PC-3 (cell line): ENCODE data around the gene SDS. TPM values are rescaled to one million over a fixed set of nuclear protein-coding genes. Genes with fewer than 3 reads are reported as not detected.

ENCODE experiments used
- ATAC-seq: fragments of 200-7000 bp; cut with Tn5 transposase; 2 replicates; pipeline ENCODE4 v1.9.1; 2020; ENCODE audit warnings: mild to moderate bottlenecking, moderate library complexity
- BruUV-seq: library from RNA; stranded (reverse); fragments of 400-500 nt; replicated peaks from 2 replicates; lab custom pipeline; 2021; lab: Mats Ljungman, UMichigan
- CTCF ChIA-PET: fragments of 300-600 bp; sonication (Branson Sonifier 250); formaldehyde crosslinking; loops from one replicate; lab custom pipeline; 2022; ENCODE audit warnings: antibody characterized with exemption; lab: Charles Lee
- POLR2A ChIA-PET: fragments of 300-600 bp; sonication (Branson Sonifier 250); formaldehyde crosslinking; loops from one replicate; lab custom pipeline; 2022; ENCODE audit warnings: antibody characterized with exemption; ENCODE audit not compliant: unreplicated experiment; lab: Charles Lee
- DNase-seq: peaks from one replicate; pipeline ENCODE4 v3.0.0-alpha.2; 2015
- H2AFZ ChIP-seq: fragments of 300-600 bp; sonication (generic); 2 replicates; pipeline ENCODE4 v1.6.0; 2016; ENCODE audit warnings: antibody characterized with exemption, low read length
- H3F3A ChIP-seq: fragments of 300-600 bp; sonication (generic); one replicate; pipeline ENCODE4 v1.6.0; 2017; ENCODE audit warnings: antibody characterized with exemption, low read length, control low read depth, mild to moderate bottlenecking; ENCODE audit not compliant: unreplicated experiment
- H3K27ac ChIP-seq: fragments of 300-600 bp; sonication (generic); 2 replicates; pipeline ENCODE4 v1.5.1; 2016; ENCODE audit warnings: mild to moderate bottlenecking, low read length
- H3K27me3 ChIP-seq: fragments of 300-600 bp; sonication (generic); 2 replicates; pipeline ENCODE4 v1.6.1; 2016; ENCODE audit warnings: low read length, mixed read lengths
- H3K36me3 ChIP-seq: fragments of 300-600 bp; sonication (generic); 2 replicates; pipeline ENCODE4 v1.6.1; 2016; ENCODE audit warnings: low read depth, mixed run types, low read length, mixed read lengths
- H3K4me1 ChIP-seq: fragments of 300-600 bp; sonication (generic); 2 replicates; pipeline ENCODE4 v1.5.1; 2016; ENCODE audit warnings: low read length; ENCODE audit not compliant: insufficient read depth
- H3K4me2 ChIP-seq: fragments of 300-600 bp; sonication (generic); 2 replicates; pipeline ENCODE4 v1.6.0; 2016; ENCODE audit warnings: low read length
- H3K4me3 ChIP-seq: fragments of 300-600 bp; sonication (generic); 2 replicates; pipeline ENCODE4 v1.5.1; 2016; ENCODE audit warnings: mild to moderate bottlenecking, low read length, mixed read lengths
- H3K79me2 ChIP-seq: fragments of 300-600 bp; sonication (generic); 2 replicates; pipeline ENCODE4 v1.6.1; 2017; ENCODE audit warnings: low read length, mixed read lengths
- H3K9ac ChIP-seq: fragments of 300-600 bp; sonication (generic); 2 replicates; pipeline ENCODE4 v1.6.0; 2016; ENCODE audit warnings: mild to moderate bottlenecking, low read length
- H3K9me2 ChIP-seq: fragments of 300-600 bp; sonication (generic); replicated peaks from 2 replicates; pipeline ENCODE4 v1.6.1; 2016; ENCODE audit warnings: mixed run types, low read length, mixed read lengths
- H3K9me3 ChIP-seq: fragments of 300-600 bp; sonication (generic); 2 replicates; pipeline ENCODE4 v1.6.1; 2016; ENCODE audit warnings: low read length, mixed read lengths
- H4K20me1 ChIP-seq: fragments of 300-600 bp; sonication (generic); 2 replicates; pipeline ENCODE4 v1.6.1; 2016; ENCODE audit warnings: low read length, mixed read lengths
- CTCF ChIP-seq: fragments of 300-600 bp; sonication (generic); conservative IDR thresholded peaks from 2 replicates; pipeline ENCODE4 v1.5.1; 2017; ENCODE audit warnings: antibody characterized with exemption, low read depth, mild to moderate bottlenecking, low read length
- EZH2 ChIP-seq: fragments of 300-600 bp; sonication (generic); IDR thresholded peaks from one replicate; pipeline ENCODE4 v1.6.1; 2017; ENCODE audit warnings: antibody characterized with exemption, mild to moderate bottlenecking, low read length; ENCODE audit not compliant: unreplicated experiment
- EZH2phosphoT487 ChIP-seq: fragments of 300-600 bp; sonication (generic); IDR thresholded peaks from 2 replicates; pipeline ENCODE4 v1.6.1; 2018; ENCODE audit warnings: mild to moderate bottlenecking, antibody characterized with exemption, low read length, borderline replicate concordance
- intact Hi-C: fragments of 100-400 bp; cut with micrococcal nuclease; formaldehyde crosslinking; loops from 2 replicates; pipeline ENCODE4 v1.9.0; 2023
- total RNA-seq: library from RNA; depleted of rRNA; stranded (reverse); fragments of >200 nt; gene quantifications from 2 replicates; pipeline ENCODE4 v1.2.3, GENCODE V29; 2014

SDS gene
- total RNA-seq, 1 experiment from 2014 or later = not detected

GRCh38 chr12:113397497-113398197, 6.0 kb downstream of the SDS start:
- H3K79me2 ChIP-seq = no peaks in the 10 kb centered on the region
- CTCF ChIA-PET = no interaction called here
- H3K9ac ChIP-seq = no peak overlapping the region
- POLR2A ChIA-PET = interaction anchor here (0.6 kb wide), 1 partner anchor 10 kb away, joined by 7 read pairs; no protein-coding TSS in a partner anchor
- no peaks in the 10 kb centered on the region for H3K36me3 ChIP-seq
- no peaks in the 10 kb centered on the region for H3K4me1 ChIP-seq
- H3K9me3 ChIP-seq = no peaks in the 10 kb centered on the region
- H3K9me2 ChIP-seq = no peaks in the 10 kb centered on the region
- intact Hi-C loops = no loop called here
- no peaks in the 10 kb centered on the region for H3F3A ChIP-seq
- H3K4me2 ChIP-seq = no peak overlapping the region
- H3K27me3 ChIP-seq = no peaks in the 10 kb centered on the region
- no peak overlapping the region for H3K27ac ChIP-seq
- H4K20me1 ChIP-seq = no peaks in the 10 kb centered on the region
- H3K4me3 ChIP-seq = no peak overlapping the region
- TF ChIP-seq EZH2 = no peak
- TF ChIP-seq EZH2phosphoT487 = no peak
- TF ChIP-seq CTCF = no peak
- no peak overlapping the region for H2AFZ ChIP-seq
- no TSS peak for BruUV-seq
- ATAC-seq = peak; percentile 8; the same call in 1 of the 2 replicates
- DNase-seq = no peak

- Histone ChIP-seq H3K4me1 (no peaks in the 10 kb centered on the region), H3K4me2 (no peak overlapping the region), H3K9ac (no peak overlapping the region), H3K4me3 (no peak overlapping the region), H3K36me3 (no peaks in the 10 kb centered on the region), H3K9me3 (no peaks in the 10 kb centered on the region), H4K20me1 (no peaks in the 10 kb centered on the region), H3K27ac (no peak overlapping the region), H2AFZ (no peak overlapping the region), H3K27me3 (no peaks in the 10 kb centered on the region), H3F3A (no peaks in the 10 kb centered on the region), H3K9me2 (no peaks in the 10 kb centered on the region), H3K79me2 (no peaks in the 10 kb centered on the region)
- BruUV-seq = no TSS peak
- POLR2A ChIA-PET = no interaction called here
- TF ChIP-seq EZH2 (no peak), EZH2phosphoT487 (no peak), CTCF (no peak)
- intact Hi-C loops = no loop called here
- CTCF ChIA-PET = no interaction called here
- ATAC-seq (peak; percentile 20; the same call in 1 of the 2 replicates), DNase-seq (no peak)
These were observed 6.7 kb downstream of the SDS start for GRCh38 chr12:113396828-113397496.

- no peak overlapping the region for H3K27ac ChIP-seq
- CTCF ChIA-PET = no interaction called here
- BruUV-seq = no TSS peak
These were observed 7.5 kb downstream of the SDS start for GRCh38 chr12:113396200-113396599.

More at GRCh38 chr12:113396200-113396599, 7.5 kb downstream of the SDS start:
- H2AFZ ChIP-seq = no peak overlapping the region
- no peaks in the 10 kb centered on the region for H3K4me1 ChIP-seq
- no peaks in the 10 kb centered on the region for H3K9me2 ChIP-seq
- ATAC-seq = no peak
- H3F3A ChIP-seq = no peaks in the 10 kb centered on the region
- DNase-seq = no peak
- H4K20me1 ChIP-seq = no peaks in the 10 kb centered on the region
- no peaks in the 10 kb centered on the region for H3K36me3 ChIP-seq
- TF ChIP-seq CTCF = no peak
- no peak for TF ChIP-seq EZH2
- no peak for TF ChIP-seq EZH2phosphoT487
- no peaks in the 10 kb centered on the region for H3K79me2 ChIP-seq
- H3K4me2 ChIP-seq = no peak overlapping the region
- no peak overlapping the region for H3K4me3 ChIP-seq
- H3K9ac ChIP-seq = no peak overlapping the region
- POLR2A ChIA-PET = no interaction called here
- H3K27me3 ChIP-seq = no peaks in the 10 kb centered on the region
- H3K9me3 ChIP-seq = no peaks in the 10 kb centered on the region
- intact Hi-C loops = no loop called here
